ENCODE results near the gene SEPTIN2.
"Not testable (repeated sequence)": the region's sequence is repeated elsewhere in the genome, so short reads cannot be mapped to it uniquely, and the experiment has no call there.

SEPTIN2 gene

DNA sequence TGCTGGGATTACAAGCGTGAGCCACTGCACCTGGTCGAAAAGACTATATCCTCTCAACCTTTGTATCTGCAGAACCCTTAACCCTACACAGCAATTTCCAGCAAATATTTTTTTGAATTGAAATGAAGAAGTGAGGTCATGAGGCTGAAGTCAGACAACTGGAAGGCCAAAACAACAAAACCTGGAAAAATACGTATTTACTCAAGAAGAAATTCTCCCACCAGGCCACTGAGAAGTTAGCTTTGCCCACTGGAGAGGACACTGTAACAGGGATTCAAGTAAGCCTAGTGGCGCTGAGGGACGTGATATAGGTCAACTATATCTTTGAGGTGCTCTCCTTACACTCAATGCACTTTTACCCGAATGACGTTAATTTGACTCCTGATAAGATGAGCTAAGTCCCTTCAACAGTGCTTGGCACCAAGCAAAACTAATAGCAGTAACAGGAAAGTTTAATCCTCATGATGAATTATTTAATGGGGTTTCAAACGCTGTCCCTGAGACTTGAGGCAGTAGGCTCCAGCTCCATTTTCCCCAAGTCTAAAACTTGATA, 2.1 kb upstream of the SEPTIN2 start:
- peaks cover 46% of the 10 kb centered on the region for H3K4me1 Mint-ChIP-seq
- no peaks in the 10 kb centered on the region for H3K27me3 Mint-ChIP-seq (ENCODE audit: low read depth)
- TF ChIP-seq CTCF (IDR thresholded peaks at IDR 0.05; ENCODE audit: unreplicated experiment in 3 of 3): no peak
- peak overlapping the region; percentile 94 to 99 (median 97) for H3K4me3 Mint-ChIP-seq
- peak overlapping the region; percentile 96 to 100 (median 99) for H3K27ac Mint-ChIP-seq
- peaks cover 15% of the 10 kb centered on the region for H3K36me3 Mint-ChIP-seq (ENCODE audit: low read depth)
- no peaks in the 10 kb centered on the region for H3K9me3 Mint-ChIP-seq

GRCh38 chr2:241314226-241315092, 1.3 kb upstream of the SEPTIN2 start:
- H3K9me3 Mint-ChIP-seq: no peaks in the 10 kb centered on the region
- peak overlapping the region; percentile 96 to 100 (median 99) for H3K27ac Mint-ChIP-seq
- H3K27me3 Mint-ChIP-seq (ENCODE audit: low read depth): no peaks in the 10 kb centered on the region
- TF ChIP-seq CTCF (IDR thresholded peaks at IDR 0.05; ENCODE audit: unreplicated experiment in 3 of 3): no peak
- peaks cover 14% of the 10 kb centered on the region for H3K36me3 Mint-ChIP-seq (ENCODE audit: low read depth)
- H3K4me3 Mint-ChIP-seq: peak overlapping the region; percentile 94 to 99 (median 97)
- peaks cover 47% of the 10 kb centered on the region for H3K4me1 Mint-ChIP-seq

DNA sequence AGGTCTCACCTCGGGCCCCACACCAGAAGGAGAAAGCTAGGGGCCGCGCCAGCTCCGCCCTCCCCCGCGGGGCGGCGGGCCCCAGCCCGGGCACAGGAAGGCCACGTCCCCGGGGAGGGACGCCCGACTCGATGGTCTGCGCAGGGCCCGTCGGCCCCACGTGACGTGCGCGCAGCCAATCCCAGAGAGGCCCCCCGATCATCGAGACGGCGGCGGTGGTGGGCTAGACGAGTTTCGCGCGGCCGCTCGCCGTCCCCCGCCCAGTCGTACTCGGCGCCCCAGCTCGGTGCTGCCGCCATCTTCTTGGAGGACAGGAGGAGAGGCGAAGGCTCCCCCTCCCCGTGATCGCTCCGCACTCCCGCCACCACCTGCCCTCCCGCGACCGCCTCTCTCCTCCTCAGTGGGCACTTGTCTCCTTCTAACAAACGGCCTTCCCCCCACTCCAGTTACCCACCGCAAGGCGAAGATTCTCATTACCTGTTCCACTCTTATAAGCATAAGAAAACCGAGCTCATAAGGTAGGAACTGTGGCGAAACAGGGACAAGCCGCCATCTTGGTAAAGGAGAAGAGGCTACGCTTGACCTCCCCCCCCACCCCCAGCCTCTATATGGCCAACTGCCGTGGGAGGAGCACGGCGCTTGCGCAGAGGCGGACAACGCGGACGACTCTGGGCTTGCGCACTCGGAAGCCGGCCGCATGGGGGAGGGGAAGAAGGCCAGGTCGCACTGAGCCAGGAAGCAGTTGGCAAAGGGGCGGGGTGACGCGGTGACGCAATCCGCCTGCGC, 439 bp upstream of the SEPTIN2 start, which contains the start of gene HDLBP:
HDLBP (minus strand) TSS at position 580 of the 786 bp plus-strand sequence. CDS start 48,803 bp downstream, outside the sequence.
- H3K4me1 Mint-ChIP-seq: peaks cover 54% of the 10 kb centered on the region
- peak within 1 kb of the TSS; percentile 99 to 100 (median 100) for H3K27ac Mint-ChIP-seq
- peaks cover 20% of the 10 kb centered on the region for H3K36me3 Mint-ChIP-seq (ENCODE audit: low read depth)
- peak within 1 kb of the TSS; percentile 94 to 99 (median 97) for H3K4me3 Mint-ChIP-seq
- peak in 2 of 3 experiments; percentile 15 to 34 for TF ChIP-seq CTCF (IDR thresholded peaks at IDR 0.05; ENCODE audit: unreplicated experiment in 3 of 3)
- H3K9me3 Mint-ChIP-seq: no peaks in the 10 kb centered on the region
- no peaks in the 10 kb centered on the region for H3K27me3 Mint-ChIP-seq (ENCODE audit: low read depth)

GRCh38 chr2:241316825-241317224, 1.1 kb downstream of the SEPTIN2 start:
- TF ChIP-seq CTCF (IDR thresholded peaks at IDR 0.05; ENCODE audit: unreplicated experiment in 3 of 3): no peak
- H3K4me1 Mint-ChIP-seq: peaks cover 57% of the 10 kb centered on the region
- peak overlapping the region; percentile 99 to 100 (median 100) for H3K27ac Mint-ChIP-seq
- H3K27me3 Mint-ChIP-seq (ENCODE audit: low read depth): no peaks in the 10 kb centered on the region
- peaks cover 27% of the 10 kb centered on the region for H3K36me3 Mint-ChIP-seq (ENCODE audit: low read depth)
- H3K9me3 Mint-ChIP-seq: no peaks in the 10 kb centered on the region
- H3K4me3 Mint-ChIP-seq: peak overlapping the region; percentile 94 to 99 (median 97)

GRCh38 chr2:241317391-241317790, 1.7 kb downstream of the SEPTIN2 start:
- Mint-ChIP-seq H3K9me3 (no peaks in the 10 kb centered on the region), H3K4me3 (peak overlapping the region; percentile 94 to 99 (median 97)), H3K27ac (peak overlapping the region; percentile 99 to 100 (median 100)), H3K36me3 (ENCODE audit: low read depth) (peaks cover 27% of the 10 kb centered on the region), H3K27me3 (ENCODE audit: low read depth) (no peaks in the 10 kb centered on the region), H3K4me1 (peaks cover 58% of the 10 kb centered on the region)
- no peak for TF ChIP-seq CTCF (IDR thresholded peaks at IDR 0.05; ENCODE audit: unreplicated experiment in 3 of 3)

GRCh38 chr2:241318830-241319229, 3.1 kb downstream of the SEPTIN2 start:
- H3K36me3 Mint-ChIP-seq (ENCODE audit: low read depth): peaks cover 32% of the 10 kb centered on the region
- not testable (repeated sequence) for H3K27me3 Mint-ChIP-seq (ENCODE audit: low read depth); H3K9me3 Mint-ChIP-seq
- H3K4me1 Mint-ChIP-seq: peaks cover 59% of the 10 kb centered on the region
- H3K27ac Mint-ChIP-seq: peak overlapping the region in 2 of 3 experiments; percentile 42 to 65
- H3K4me3 Mint-ChIP-seq: peak overlapping the region; percentile 67 to 97 (median 94)
